ENCODE measurements around the gene KRT73.

Gene KRT73

DNA sequence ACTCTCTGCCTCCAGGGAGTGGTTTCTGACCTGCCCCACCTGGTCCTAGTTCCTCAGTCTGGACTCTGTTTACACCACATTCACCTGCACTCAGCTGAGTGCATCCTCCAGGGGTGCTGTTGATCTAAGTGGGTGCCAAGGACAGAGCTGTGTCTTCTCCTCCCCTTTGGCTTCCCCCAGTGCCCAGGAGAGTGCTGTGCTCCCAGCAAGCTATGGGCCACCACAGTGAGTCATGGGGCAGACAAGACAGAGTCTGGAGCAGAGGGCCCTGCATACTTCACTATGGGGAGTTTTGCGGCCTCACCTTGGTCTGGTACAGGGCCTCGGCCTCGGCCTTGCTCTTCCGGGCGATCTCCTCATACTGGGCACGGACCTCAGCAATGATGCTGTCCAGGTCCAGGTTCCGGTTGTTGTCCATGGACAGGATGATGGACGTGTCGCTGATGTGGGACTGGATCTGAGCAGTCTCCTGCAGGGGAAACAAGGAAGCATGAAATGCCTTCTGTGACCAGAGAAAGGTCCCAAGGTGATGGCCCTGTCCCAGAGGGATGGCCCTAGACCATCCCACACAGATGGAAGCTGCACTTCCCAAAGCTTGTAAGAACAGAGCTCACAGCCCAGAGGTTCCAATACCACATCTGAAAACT, 4.9 kb downstream of the KRT73 start:
- Histone ChIP-seq H3K9ac (ENCODE audit: low read depth, low read length, poor library complexity, severe bottlenecking) (no peak overlapping the region), H3K4me3 (ENCODE audit: low read length, poor library complexity, severe bottlenecking) (no peak overlapping the region), H3K9me2 (replicated peaks; ENCODE audit: low read depth, low read length) (no peaks in the 10 kb centered on the region), H3K27me3 (ENCODE audit: insufficient read depth, low read length, poor library complexity, severe bottlenecking) (no peaks in the 10 kb centered on the region), H2AFZ (ENCODE audit: low read length) (no peak overlapping the region), H3K36me3 (ENCODE audit: insufficient read depth, low read length) (no peaks in the 10 kb centered on the region), H3K79me2 (ENCODE audit: insufficient read depth, low read length) (no peaks in the 10 kb centered on the region), H3K4me2 (ENCODE audit: low read depth, low read length, poor library complexity, severe bottlenecking) (no peak overlapping the region), H4K20me1 (ENCODE audit: insufficient read depth, low read length, poor library complexity, severe bottlenecking) (no peaks in the 10 kb centered on the region), H3K4me1 (ENCODE audit: insufficient read depth, low read length, poor library complexity, severe bottlenecking) (peaks cover 29% of the 10 kb centered on the region), H3F3A (ENCODE audit: low read depth) (no peaks in the 10 kb centered on the region), H3K9me3 (ENCODE audit: insufficient read depth, low read depth, low read length) (no peaks in the 10 kb centered on the region)
- no peak for TF ChIP-seq EZH2phosphoT487 (IDR thresholded peaks at IDR 0.05; ENCODE audit: borderline replicate concordance)
- TF ChIP-seq, protein P1, sequence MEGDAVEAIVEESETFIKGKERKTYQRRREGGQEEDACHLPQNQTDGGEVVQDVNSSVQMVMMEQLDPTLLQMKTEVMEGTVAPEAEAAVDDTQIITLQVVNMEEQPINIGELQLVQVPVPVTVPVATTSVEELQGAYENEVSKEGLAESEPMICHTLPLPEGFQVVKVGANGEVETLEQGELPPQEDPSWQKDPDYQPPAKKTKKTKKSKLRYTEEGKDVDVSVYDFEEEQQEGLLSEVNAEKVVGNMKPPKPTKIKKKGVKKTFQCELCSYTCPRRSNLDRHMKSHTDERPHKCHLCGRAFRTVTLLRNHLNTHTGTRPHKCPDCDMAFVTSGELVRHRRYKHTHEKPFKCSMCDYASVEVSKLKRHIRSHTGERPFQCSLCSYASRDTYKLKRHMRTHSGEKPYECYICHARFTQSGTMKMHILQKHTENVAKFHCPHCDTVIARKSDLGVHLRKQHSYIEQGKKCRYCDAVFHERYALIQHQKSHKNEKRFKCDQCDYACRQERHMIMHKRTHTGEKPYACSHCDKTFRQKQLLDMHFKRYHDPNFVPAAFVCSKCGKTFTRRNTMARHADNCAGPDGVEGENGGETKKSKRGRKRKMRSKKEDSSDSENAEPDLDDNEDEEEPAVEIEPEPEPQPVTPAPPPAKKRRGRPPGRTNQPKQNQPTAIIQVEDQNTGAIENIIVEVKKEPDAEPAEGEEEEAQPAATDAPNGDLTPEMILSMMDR (conservative IDR thresholded peaks at IDR 0.05; ENCODE audit: low read length) = no peak

DNA sequence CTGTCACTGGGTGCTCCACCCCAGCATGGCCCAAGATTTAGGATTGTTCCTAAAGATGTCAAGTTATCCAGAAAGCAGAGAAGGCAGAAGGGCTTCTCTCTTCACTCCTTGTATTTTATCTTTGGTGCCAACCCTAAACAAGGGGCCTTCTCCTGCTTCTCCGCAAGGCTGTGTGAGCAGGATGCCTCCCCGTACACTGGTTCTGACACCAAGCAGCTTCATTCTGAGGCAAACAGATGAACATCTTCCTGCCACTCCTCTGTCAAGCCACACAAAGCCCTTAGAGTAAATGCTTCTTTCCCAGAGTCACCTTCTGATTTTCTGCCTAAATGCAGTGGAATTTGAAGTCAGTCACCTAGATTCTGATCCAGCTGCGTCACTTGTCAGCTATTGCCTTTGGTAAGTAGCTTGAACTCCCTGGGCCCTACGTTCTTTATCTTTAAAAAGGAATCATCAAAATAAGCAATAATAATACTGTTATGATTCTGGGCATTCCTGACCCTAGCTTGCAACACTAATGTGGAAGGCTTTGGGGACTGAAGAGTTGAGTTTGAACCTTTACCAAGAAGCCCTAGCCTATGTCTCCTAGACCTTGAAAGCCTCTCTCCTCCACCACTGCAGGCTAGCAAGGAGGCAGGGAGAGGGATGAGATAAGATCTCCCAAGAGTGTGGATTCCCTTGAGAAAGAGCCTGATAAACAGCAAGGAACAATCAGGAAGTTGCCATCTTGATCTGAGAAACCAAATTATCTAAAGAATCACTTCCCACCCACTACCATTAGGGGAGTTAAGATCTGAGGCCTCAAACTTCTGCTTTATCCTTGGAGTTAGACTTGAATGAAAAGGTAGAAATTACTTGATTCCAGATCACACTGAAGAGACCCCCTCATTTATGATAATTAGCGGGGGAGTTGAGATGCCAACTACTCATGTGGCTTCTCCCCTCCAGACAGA, 5.7 kb downstream of the KRT73 start:
- Histone ChIP-seq H3K9me2 (replicated peaks; ENCODE audit: low read depth, low read length) (no peaks in the 10 kb centered on the region), H3K9me3 (ENCODE audit: insufficient read depth, low read depth, low read length) (no peaks in the 10 kb centered on the region), H3K4me1 (ENCODE audit: insufficient read depth, low read length, poor library complexity, severe bottlenecking) (peaks cover 29% of the 10 kb centered on the region), H4K20me1 (ENCODE audit: insufficient read depth, low read length, poor library complexity, severe bottlenecking) (no peaks in the 10 kb centered on the region), H3K4me3 (ENCODE audit: low read length, poor library complexity, severe bottlenecking) (no peak overlapping the region), H3K27me3 (ENCODE audit: insufficient read depth, low read length, poor library complexity, severe bottlenecking) (no peaks in the 10 kb centered on the region), H2AFZ (ENCODE audit: low read length) (no peak overlapping the region), H3K79me2 (ENCODE audit: insufficient read depth, low read length) (no peaks in the 10 kb centered on the region), H3F3A (ENCODE audit: low read depth) (no peaks in the 10 kb centered on the region), H3K9ac (ENCODE audit: low read depth, low read length, poor library complexity, severe bottlenecking) (no peak overlapping the region), H3K4me2 (ENCODE audit: low read depth, low read length, poor library complexity, severe bottlenecking) (no peak overlapping the region), H3K36me3 (ENCODE audit: insufficient read depth, low read length) (no peaks in the 10 kb centered on the region)
- TF ChIP-seq, protein P1 (conservative IDR thresholded peaks at IDR 0.05; ENCODE audit: low read length) = no peak
- no peak for TF ChIP-seq EZH2phosphoT487 (IDR thresholded peaks at IDR 0.05; ENCODE audit: borderline replicate concordance)

GRCh38 chr12:52611080-52611468, 7.3 kb downstream of the KRT73 start:
- Histone ChIP-seq H2AFZ (ENCODE audit: low read length) (no peak overlapping the region), H3K4me1 (ENCODE audit: insufficient read depth, low read length, poor library complexity, severe bottlenecking) (peaks cover 29% of the 10 kb centered on the region), H3K36me3 (ENCODE audit: insufficient read depth, low read length) (no peaks in the 10 kb centered on the region), H3F3A (ENCODE audit: low read depth) (no peaks in the 10 kb centered on the region), H3K9me2 (replicated peaks; ENCODE audit: low read depth, low read length) (no peaks in the 10 kb centered on the region), H4K20me1 (ENCODE audit: insufficient read depth, low read length, poor library complexity, severe bottlenecking) (no peaks in the 10 kb centered on the region), H3K79me2 (ENCODE audit: insufficient read depth, low read length) (no peaks in the 10 kb centered on the region), H3K9ac (ENCODE audit: low read depth, low read length, poor library complexity, severe bottlenecking) (no peak overlapping the region), H3K9me3 (ENCODE audit: insufficient read depth, low read depth, low read length) (no peaks in the 10 kb centered on the region), H3K4me2 (ENCODE audit: low read depth, low read length, poor library complexity, severe bottlenecking) (no peak overlapping the region), H3K27me3 (ENCODE audit: insufficient read depth, low read length, poor library complexity, severe bottlenecking) (no peaks in the 10 kb centered on the region), H3K4me3 (ENCODE audit: low read length, poor library complexity, severe bottlenecking) (no peak overlapping the region)
- TF ChIP-seq, protein P1 (conservative IDR thresholded peaks at IDR 0.05; ENCODE audit: low read length) = no peak
- no peak for TF ChIP-seq EZH2phosphoT487 (IDR thresholded peaks at IDR 0.05; ENCODE audit: borderline replicate concordance)

Measured in Loucy (cell line).